CD4-positive, alpha-beta T cell treated with Interferon alpha-2 for 1 hour (primary cell): ENCODE results near the gene RAB1B.
"Not testable (repeated sequence)": the region's sequence is repeated elsewhere in the genome, so short reads cannot be mapped to it uniquely, and the experiment has no call there.

Experiments used
- DNase-seq, 2 donors: peaks; one replicate each; pipeline ENCODE4 v3.0.0-alpha.2; 2020 to 2022

RAB1B gene

DNA sequence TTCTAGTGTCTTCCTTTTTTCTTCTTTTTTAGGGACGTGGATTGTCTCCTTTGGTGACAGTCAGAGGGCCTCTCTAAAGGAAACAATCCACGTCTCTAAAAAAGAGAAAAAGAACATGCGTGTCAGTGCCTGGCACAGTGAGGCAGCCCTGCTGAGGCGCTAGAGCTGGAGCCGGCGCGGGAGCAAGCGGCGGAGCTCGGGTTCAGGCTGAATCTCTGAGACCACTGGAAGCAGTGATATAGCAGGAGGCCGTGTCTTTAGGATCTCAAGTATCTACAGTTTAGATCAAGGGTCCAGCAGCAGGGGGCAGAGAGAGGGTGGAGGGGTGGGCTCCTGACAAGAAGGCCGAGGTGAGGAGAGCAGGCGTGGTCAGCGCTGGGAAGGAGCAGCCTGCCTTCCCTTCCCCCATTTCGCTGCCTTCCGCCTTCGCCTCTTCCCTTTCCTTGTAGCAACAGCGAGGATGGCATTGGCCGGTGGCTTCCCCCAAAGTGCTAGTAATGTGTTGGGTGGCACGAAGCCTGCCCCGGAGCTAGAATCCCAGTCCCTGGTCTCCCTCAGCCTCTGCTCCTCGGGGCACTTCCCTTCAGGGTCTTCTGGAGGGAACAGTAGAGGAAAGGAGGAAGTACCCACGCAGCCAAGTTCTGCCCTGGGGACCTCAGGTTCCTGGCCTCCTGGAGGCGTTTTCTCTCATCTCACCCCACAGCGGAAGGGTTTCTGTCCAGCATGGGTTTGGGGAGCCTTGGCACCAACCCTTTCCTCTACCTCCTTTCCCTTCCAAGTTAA, 28.2 kb upstream of the RAB1B start:
- no peak for DNase-seq

DNA sequence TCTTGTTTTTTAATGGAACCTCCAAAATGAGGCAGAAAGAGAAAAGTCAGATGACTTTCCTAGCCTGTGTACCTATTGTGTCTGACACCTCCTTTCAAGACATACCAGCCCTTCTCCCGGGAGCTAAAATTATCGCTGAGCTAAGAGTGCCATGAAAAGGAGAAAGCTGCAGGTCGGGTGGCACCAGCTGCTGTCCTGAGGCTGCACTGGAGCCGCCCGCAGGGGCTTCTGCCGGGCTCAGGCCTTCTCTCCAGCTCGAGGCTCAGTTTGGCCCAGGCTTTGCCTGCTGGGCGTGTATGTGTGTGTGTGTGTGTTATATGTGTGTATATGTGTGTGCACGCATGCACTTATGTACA, 27.7 kb upstream of the RAB1B start:
- no peak for DNase-seq

DNA sequence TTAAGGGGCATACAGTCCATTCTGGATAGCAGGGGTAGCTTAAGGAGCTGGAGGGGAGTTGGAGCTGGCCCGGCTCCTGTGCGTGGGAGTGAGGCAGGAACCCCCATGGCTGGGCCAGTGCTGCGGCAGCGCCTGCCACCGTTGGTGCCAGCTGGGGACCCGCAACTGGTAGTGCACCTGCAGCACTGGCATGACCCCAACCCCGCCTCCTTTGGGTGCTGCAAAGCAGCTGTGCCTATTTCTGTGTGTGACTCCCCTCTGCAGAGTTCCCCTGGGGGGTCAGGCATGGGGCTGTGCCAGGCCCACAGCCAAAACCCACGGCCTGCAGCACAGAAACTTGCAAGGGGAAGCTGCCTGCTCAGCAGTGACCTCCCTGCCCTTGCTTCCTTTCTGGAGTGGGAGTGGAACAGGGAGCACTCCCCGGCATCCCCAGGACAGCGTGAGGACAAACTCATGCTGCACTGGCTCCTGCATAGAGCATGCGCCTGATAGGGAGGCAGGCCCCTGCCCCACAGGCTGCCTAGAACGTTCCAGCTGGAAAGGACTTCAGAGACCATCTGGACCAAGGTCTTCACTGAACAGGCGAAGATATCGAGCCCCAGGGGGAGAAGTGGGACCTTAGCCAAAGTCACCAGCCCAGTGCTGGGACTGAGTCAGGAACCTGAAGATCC, 26.2 kb upstream of the RAB1B start:
- no peak for DNase-seq

DNA sequence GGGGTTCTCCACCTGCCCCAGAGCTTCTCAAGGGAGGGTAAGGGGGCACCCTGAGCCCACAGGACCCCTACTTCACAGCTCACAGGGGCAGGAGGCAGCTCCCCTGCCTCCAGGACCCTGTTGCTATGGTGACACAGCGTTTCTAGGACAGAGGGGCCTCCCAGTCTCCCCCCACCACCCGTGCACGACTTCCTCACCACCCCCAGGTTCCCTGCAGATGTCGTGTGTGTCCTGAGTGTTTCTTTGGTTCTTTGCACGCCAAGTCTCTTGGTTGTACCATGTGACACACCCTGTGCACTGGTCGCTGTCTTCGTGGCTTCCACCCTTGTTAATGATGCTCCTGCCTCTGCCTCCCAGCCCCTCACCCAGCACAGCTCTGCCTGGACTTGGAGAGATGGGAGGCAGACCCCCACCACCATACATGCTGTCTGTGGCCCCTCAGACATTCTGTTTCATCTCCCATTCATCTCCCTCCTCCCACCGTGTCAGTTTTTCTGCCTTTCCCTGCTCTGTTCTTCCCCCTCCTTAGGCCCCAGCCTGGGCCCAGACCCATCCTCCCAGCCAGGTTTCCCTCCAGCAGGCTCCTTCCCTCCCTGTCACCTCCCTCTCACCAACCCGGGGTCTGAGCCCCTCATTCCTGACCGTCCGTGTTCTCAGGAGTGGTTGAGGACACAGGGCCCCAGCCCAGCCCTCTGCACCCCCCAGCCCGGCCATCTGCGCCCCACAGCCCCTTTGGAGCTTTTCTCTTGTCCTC, 24.5 kb upstream of the RAB1B start:
- no peak for DNase-seq

GRCh38 chr11:66247295-66247694, 21.1 kb upstream of the RAB1B start:
- no peak for DNase-seq

DNA sequence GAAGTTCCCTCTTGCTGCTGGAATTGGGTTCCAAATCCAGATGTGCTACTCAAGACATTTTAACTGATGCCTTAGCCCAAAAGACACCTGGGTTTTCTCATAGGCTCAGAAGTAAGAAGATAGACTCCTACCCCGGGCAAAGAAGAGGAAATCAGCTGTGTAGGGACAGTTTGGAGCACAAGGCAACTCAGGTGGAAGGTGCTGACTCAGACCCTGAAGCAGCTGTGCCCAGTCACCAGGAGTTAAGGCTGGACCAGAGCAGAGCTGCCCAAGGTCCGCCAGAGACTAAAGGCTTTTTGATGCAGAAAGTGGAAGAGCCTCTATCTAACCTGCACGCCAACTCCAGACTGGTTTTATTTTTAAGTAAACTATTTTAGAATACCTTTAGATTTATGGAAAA, 20.6 kb upstream of the RAB1B start:
- DNase-seq: no peak

- no peak for DNase-seq
Measured at GRCh38 chr11:66248903-66249302, 19.5 kb upstream of the RAB1B start.

DNA sequence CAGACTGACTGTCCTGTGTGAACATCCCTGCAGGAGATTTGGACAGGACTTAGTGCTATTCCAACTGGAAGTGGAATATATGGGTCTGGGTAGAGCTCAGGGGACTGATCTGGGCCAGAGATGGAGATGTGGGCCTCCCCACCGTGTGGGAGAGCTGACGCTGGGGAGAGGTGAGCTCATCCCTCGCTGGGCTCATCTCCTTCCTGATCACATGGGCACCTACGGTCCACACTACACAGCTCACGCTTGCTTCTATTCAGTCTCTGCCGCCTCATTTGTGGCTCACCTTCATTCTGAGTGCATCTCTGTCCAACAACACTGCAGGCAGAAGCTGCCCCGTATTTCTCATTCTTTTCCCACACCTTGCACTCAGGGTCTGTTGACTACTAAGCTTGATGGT, 16.6 kb upstream of the RAB1B start:
- no peak for DNase-seq

GRCh38 chr11:66253081-66253480, 15.4 kb upstream of the RAB1B start:
- not testable (repeated sequence) for DNase-seq

GRCh38 chr11:66258473-66258893, 10.0 kb upstream of the RAB1B start:
- DNase-seq: no peak

- no peak for DNase-seq
Measured at GRCh38 chr11:66259225-66259624, 9.2 kb upstream of the RAB1B start.

DNA sequence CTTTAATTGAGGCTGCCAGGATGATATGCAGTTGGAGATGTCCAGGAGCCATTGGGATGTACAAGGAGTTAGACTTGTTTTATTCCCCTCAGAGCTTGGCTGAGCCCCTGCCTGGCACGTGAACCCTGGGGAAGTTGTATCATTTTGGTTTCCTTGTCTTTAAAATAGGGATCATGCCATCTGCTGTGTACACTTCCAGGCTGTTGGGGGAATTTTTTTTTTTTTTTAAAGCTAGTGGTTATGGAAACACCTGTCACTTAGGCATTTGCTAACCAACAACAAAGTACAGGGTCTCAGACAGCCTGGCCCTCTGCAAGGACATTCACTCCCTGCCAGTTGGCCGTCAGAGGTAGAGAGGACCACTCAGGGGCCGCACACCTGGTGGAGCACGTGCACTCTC, 8.5 kb upstream of the RAB1B start:
- DNase-seq: no peak

GRCh38 chr11:66261578-66261977, 6.9 kb upstream of the RAB1B start:
- no peak for DNase-seq

DNA sequence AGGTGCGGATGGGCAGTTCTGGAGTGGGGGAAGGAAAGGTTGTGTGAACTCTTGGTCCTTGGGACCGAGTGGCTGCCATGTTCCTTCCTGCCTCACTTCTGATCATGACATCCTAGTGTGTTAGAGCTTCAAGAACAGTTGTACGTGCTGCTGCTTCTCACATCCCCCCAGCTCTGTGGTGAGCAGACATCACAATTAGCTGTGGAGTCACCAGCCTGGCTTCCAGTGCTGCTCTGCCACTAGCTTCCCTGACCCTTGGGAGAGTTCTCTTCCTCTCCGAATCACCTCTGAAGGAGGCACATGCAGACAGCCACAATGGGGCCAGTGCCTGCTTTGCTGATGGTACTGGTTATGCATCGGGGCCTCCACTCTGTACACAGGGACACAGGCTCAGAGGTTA, 6.2 kb upstream of the RAB1B start:
- DNase-seq: no peak

GRCh38 chr11:66262696-66263095, 5.7 kb upstream of the RAB1B start:
- no peak for DNase-seq

- no peak for DNase-seq
Measured at GRCh38 chr11:66263231-66263630, 5.2 kb upstream of the RAB1B start.

DNA sequence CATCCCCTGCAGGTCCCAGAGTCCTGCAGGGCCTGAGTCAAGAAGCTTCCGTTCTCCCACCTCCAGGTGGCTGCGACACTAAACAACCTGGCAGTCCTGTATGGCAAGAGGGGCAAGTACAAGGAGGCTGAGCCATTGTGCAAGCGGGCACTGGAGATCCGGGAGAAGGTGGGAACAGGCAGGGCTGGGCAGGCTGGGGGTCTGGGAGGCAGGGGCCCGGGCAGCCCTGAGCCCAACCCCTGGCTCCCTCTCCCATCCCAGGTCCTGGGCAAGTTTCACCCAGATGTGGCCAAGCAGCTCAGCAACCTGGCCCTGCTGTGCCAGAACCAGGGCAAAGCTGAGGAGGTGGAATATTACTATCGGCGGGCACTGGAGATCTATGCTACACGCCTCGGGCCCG, 4.7 kb upstream of the RAB1B start:
- DNase-seq: no peak

DNA sequence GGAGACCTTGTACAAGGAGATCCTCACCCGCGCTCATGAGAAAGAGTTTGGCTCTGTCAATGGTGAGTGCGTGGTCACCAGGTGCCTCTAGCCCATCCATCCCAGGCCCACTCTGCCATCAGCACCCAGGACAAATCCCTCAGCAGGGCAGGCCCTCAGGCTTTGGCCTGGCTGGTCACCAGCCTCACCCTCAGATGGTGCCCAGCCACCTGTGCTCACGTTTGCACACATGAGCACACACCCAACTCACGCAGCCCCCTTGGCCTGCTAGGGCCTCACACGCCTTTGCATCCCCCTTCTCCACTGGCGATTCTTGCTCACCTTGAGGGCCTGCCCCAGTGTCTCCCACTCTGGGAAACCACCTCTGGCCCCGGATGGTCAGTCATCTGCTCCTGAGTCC, 4.1 kb upstream of the RAB1B start:
- no peak for DNase-seq

DNA sequence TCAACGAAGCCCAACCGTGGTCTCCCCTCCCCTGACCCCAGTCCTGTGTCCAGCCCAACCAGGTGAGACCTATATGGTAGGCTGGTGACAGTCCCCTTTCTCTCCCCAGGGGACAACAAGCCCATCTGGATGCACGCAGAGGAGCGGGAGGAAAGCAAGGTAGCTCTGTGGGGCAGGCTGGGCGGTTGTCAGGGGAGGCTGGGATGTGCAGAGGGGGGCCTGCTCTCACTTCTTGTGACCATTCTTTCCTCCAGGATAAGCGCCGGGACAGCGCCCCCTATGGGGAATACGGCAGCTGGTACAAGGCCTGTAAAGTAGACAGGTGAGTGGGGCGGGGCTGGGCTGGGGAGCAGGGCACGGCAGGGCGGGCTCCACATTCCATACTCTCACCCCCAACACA, 3.5 kb upstream of the RAB1B start:
- DNase-seq: peak in 1 of 2 donors; percentile 41

- no peak for DNase-seq
Measured at GRCh38 chr11:66265531-66266377, 2.7 kb upstream of the RAB1B start.

- DNase-seq: no peak
Measured at GRCh38 chr11:66266378-66267038, 1.9 kb upstream of the RAB1B start.

- DNase-seq: no peak
Measured at GRCh38 chr11:66267039-66267378, 1.4 kb upstream of the RAB1B start.
